ENCODE data around the gene POM121L12. TPM values are rescaled to one million over a fixed set of nuclear protein-coding genes. Genes with fewer than 3 reads are reported as not detected.

Gene POM121L12
- total RNA-seq (not detected), polyA plus RNA-seq (not detected)

- WGBS: 86% methylated on average over 59 of the region's 59 CpGs
- H3K9ac ChIP-seq (ENCODE audit: low read depth in 1 of 2, low read length in 2 of 2): no peak within 1 kb of the TSS
- H3K4me1 ChIP-seq (ENCODE audit: control insufficient read depth in 4 of 4, insufficient read depth in 4 of 4, low read length in 3 of 4): no peaks in the 10 kb centered on the region
- H3K36me3 ChIP-seq (ENCODE audit: control insufficient read depth in 4 of 4, insufficient read depth in 3 of 4, low read depth in 1 of 4, low read length in 3 of 4): no peaks in the 10 kb centered on the region
- H3K27ac ChIP-seq (ENCODE audit: low read depth in 1 of 2, low read length in 2 of 2): no peak within 1 kb of the TSS
- no peaks in the 10 kb centered on the region for H3K27me3 ChIP-seq (ENCODE audit: control insufficient read depth in 4 of 4, insufficient read depth in 4 of 4, low read length in 3 of 4)
- no peak within 1 kb of the TSS for H3K4me3 ChIP-seq (ENCODE audit: low read depth in 1 of 3, low read length in 3 of 3)
- DNase-seq (ENCODE audit: low spot score): no peak
- TF ChIP-seq RAD21 (IDR thresholded peaks at IDR 0.05): no peak
- no peak for TF ChIP-seq EGR1 (IDR thresholded peaks at IDR 0.05; ENCODE audit: low read depth in 2 of 2)
- TF ChIP-seq HNF4G (IDR thresholded peaks at IDR 0.05): no peak
- no peak for TF ChIP-seq JUND (IDR thresholded peaks at IDR 0.05)
- no peak for TF ChIP-seq RXRA (IDR thresholded peaks at IDR 0.05)
- TF ChIP-seq SP1 (IDR thresholded peaks at IDR 0.05): no peak
- TF ChIP-seq, protein P1, sequence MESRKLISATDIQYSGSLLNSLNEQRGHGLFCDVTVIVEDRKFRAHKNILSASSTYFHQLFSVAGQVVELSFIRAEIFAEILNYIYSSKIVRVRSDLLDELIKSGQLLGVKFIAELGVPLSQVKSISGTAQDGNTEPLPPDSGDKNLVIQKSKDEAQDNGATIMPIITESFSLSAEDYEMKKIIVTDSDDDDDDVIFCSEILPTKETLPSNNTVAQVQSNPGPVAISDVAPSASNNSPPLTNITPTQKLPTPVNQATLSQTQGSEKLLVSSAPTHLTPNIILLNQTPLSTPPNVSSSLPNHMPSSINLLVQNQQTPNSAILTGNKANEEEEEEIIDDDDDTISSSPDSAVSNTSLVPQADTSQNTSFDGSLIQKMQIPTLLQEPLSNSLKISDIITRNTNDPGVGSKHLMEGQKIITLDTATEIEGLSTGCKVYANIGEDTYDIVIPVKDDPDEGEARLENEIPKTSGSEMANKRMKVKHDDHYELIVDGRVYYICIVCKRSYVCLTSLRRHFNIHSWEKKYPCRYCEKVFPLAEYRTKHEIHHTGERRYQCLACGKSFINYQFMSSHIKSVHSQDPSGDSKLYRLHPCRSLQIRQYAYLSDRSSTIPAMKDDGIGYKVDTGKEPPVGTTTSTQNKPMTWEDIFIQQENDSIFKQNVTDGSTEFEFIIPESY (IDR thresholded peaks at IDR 0.05): no peak
- no peak for TF ChIP-seq FOXA2 (IDR thresholded peaks at IDR 0.05)
- no peak for TF ChIP-seq FOXA1 (IDR thresholded peaks at IDR 0.05)
- TF ChIP-seq GABPA (IDR thresholded peaks at IDR 0.05 in 1 of 2, conservative IDR thresholded peaks at IDR 0.05 in 1 of 2): no peak
- no peak for TF ChIP-seq MAX (IDR thresholded peaks at IDR 0.05)
- no peak for TF ChIP-seq REST (IDR thresholded peaks at IDR 0.05)
- no peak for TF ChIP-seq ATF3 (IDR thresholded peaks at IDR 0.05)
- no peak for TF ChIP-seq TAF1 (conservative IDR thresholded peaks at IDR 0.05)
- TF ChIP-seq NR2F2 (IDR thresholded peaks at IDR 0.05): no peak
- TF ChIP-seq, protein P2, sequence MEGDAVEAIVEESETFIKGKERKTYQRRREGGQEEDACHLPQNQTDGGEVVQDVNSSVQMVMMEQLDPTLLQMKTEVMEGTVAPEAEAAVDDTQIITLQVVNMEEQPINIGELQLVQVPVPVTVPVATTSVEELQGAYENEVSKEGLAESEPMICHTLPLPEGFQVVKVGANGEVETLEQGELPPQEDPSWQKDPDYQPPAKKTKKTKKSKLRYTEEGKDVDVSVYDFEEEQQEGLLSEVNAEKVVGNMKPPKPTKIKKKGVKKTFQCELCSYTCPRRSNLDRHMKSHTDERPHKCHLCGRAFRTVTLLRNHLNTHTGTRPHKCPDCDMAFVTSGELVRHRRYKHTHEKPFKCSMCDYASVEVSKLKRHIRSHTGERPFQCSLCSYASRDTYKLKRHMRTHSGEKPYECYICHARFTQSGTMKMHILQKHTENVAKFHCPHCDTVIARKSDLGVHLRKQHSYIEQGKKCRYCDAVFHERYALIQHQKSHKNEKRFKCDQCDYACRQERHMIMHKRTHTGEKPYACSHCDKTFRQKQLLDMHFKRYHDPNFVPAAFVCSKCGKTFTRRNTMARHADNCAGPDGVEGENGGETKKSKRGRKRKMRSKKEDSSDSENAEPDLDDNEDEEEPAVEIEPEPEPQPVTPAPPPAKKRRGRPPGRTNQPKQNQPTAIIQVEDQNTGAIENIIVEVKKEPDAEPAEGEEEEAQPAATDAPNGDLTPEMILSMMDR (IDR thresholded peaks at IDR 0.05; ENCODE audit: low read depth, low read length, missing input control): no peak
- TF ChIP-seq YY1 (IDR thresholded peaks at IDR 0.05): no peak
- TF ChIP-seq HNF4A (conservative IDR thresholded peaks at IDR 0.05): no peak
- H3K9me3 ChIP-seq (ENCODE audit: control insufficient read depth in 4 of 4, low read length in 3 of 4): no peaks in the 10 kb centered on the region
Observed at GRCh38 chr7:53035499-53036412, at the start of gene POM121L12. Gene POM121L12 (plus strand): TSS chr7:53035633. CDS start chr7:53035672, 39 bp downstream.
